Esophagus squamous epithelium (tissue), 5 donors: Measurements from ENCODE around the gene RASIP1. TPM values are rescaled to one million over a fixed set of nuclear protein-coding genes. Genes with fewer than 3 reads are reported as not detected.
"Not testable (repeated sequence)": the region's sequence is repeated elsewhere in the genome, so short reads cannot be mapped to it uniquely, and the experiment has no call there.

Source experiments
- DNase-seq: peaks from one replicate; lab custom pipeline; 2025; lab: John Stamatoyannopoulos, UW
- H3K27ac ChIP-seq, 4 donors: fragments of 200-600 bp; sonication (generic); one replicate each; pipeline ENCODE4 v1.5.1; 2016 to 2019; ENCODE audit warnings: mild to moderate bottlenecking in 1 of 4
- H3K27me3 ChIP-seq, 4 donors: fragments of 200-600 bp; sonication (generic); 1 replicate in 3 of 4; 2 replicates in 1 of 4; pipeline versions ENCODE4 v1.5.1 to v1.6.0; 2017 to 2021; ENCODE audit warnings: antibody characterized with exemption in 1 of 4
- H3K36me3 ChIP-seq, 3 donors: fragments of 200-600 bp; sonication (generic); one replicate each; pipeline ENCODE4 v1.5.1; 2016 to 2019
- H3K4me1 ChIP-seq, 3 donors: fragments of 200-600 bp; sonication (generic); one replicate each; pipeline ENCODE4 v1.5.1; 2017 to 2019
- H3K4me3 ChIP-seq, 4 donors: fragments of 200-600 bp; sonication (generic); 1 replicate in 3 of 4; 2 replicates in 1 of 4; pipeline ENCODE4 v1.5.1; 2016 to 2019; ENCODE audit warnings: mild to moderate bottlenecking in 2 of 4, moderate library complexity in 1 of 4
- H3K9me3 ChIP-seq, 3 donors: fragments of 200-600 bp; sonication (generic); one replicate each; pipeline ENCODE4 v1.5.1; 2016 to 2019
- POLR2A ChIP-seq, 4 donors: fragments of 450-650 bp; IDR thresholded peaks; one replicate each; pipeline ENCODE4 v1.6.1; 2017; ENCODE audit warnings: antibody characterized with exemption in 4 of 4, mild to moderate bottlenecking in 4 of 4, moderate library complexity in 3 of 4
- WGBS, 2 donors: methylation state at CpG; one replicate each; pipeline ENCODE4 v1.1.5; 2018; 5-methylcytosine and 5-hydroxymethylcytosine counted together
- intact Hi-C: fragments of 100-400 bp; cut with DNase I; formaldehyde crosslinking; loops from one replicate; pipeline ENCODE4 v1.15.0; 2022
- total RNA-seq, 4 donors: library from RNA; depleted of rRNA; stranded (reverse); fragments of >200 nt; gene quantifications; one replicate each; pipeline ENCODE4 v1.1.0, GENCODE V29; 2016
- TF ChIP-seq, protein P1 (sequence below), 6 experiments: fragments of 450-650 bp in 4 of 6; fragments of 200-600 bp in 2 of 6; sonication (generic) in 2 of 6; IDR thresholded peaks; one replicate each; pipeline ENCODE4 v1.5.1; 2016 to 2019; ENCODE audit warnings: antibody characterized with exemption in 6 of 6, mild to moderate bottlenecking in 4 of 6, moderate library complexity in 4 of 6
- donor health status: DM: yes; HTN: yes; CAD: no.

Gene RASIP1
- 1 to 10 TPM; 4.0 to 9.6 (median 6.5) TPM for total RNA-seq

DNA sequence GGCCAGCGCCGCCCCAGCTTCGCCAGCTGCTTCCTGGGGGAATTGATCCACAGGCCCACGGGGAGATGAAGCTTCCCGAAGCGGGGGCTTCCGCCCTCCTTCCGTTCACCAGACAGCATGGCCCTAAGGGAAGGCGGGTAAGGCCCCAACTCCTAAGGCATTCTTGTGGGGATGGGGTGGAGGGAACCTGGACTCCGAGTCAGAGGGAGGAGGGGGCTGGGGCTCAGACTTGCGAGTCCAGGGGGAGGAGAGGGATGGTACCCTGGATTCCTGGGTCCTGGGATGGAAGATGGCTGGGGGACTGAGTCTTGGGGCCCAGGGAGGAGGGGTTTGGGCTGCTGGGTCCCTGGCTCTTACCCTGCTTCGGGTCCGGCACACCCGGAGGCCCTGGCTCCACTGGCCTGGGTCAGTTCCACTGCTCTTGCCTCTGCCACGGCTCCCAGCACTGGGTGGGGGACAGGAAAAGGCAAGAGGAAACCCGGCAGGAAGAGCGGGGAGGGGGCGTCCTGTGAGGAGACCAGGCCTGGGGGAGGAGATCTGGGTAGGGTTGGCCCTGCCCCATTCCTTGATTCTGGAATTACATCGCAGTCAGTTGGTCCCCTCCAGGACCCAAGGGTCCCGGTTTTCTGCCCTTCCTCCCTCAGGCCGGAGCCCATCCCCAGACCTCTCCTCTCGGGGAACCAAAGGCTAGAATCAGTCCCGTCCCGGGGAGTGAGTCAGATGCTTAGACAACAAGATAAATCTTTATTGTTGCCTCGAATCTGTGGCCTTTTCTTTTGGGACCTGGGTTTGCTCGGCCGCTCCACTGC lies at the start of gene RASIP1:
Gene RASIP1 (minus strand): TSS at position 447 of the 809 bp plus-strand sequence. CDS start 328 bp downstream, at position 119.
- WGBS, 2 donors, result 58 to 68% methylated on average over 11 of the region's 27 CpGs
- Histone ChIP-seq H3K4me1 (peaks cover 22 to 50% (median 31%) of the 10 kb centered on the region in 3 donors), H3K4me3 (peak within 1 kb of the TSS; percentile 45 to 78 (median 58)), H3K27me3 (peaks cover 0 to under 1% (median 0%) of the 10 kb centered on the region in 4 donors), H3K27ac (peak within 1 kb of the TSS; percentile 78 to 87 (median 82)), H3K36me3 (no peaks in the 10 kb centered on the region), H3K9me3 (no peaks in the 10 kb centered on the region)
- intact Hi-C loops, result no loop called here
- TF ChIP-seq POLR2A (IDR thresholded peaks at IDR 0.05), result peak in 2 of 4 donors; percentile 33 to 50
- TF ChIP-seq, protein P1, sequence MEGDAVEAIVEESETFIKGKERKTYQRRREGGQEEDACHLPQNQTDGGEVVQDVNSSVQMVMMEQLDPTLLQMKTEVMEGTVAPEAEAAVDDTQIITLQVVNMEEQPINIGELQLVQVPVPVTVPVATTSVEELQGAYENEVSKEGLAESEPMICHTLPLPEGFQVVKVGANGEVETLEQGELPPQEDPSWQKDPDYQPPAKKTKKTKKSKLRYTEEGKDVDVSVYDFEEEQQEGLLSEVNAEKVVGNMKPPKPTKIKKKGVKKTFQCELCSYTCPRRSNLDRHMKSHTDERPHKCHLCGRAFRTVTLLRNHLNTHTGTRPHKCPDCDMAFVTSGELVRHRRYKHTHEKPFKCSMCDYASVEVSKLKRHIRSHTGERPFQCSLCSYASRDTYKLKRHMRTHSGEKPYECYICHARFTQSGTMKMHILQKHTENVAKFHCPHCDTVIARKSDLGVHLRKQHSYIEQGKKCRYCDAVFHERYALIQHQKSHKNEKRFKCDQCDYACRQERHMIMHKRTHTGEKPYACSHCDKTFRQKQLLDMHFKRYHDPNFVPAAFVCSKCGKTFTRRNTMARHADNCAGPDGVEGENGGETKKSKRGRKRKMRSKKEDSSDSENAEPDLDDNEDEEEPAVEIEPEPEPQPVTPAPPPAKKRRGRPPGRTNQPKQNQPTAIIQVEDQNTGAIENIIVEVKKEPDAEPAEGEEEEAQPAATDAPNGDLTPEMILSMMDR (IDR thresholded peaks at IDR 0.05), result no peak
- DNase-seq, result no peak

GRCh38 chr19:48787331-48787730 lies 46.9 kb upstream of the RASIP1 start:
- Histone ChIP-seq H3K27ac (peak overlapping the region; percentile 16 to 82 (median 78)), H3K4me1 (peaks cover 0 to 22% (median 0%) of the 10 kb centered on the region in 3 donors)
- DNase-seq, H3K9me3 ChIP-seq, H3K4me3 ChIP-seq, H3K36me3 ChIP-seq, H3K27me3 ChIP-seq, intact Hi-C loops: not testable (repeated sequence)
- 37 to 65% methylated on average over 6 to 9 of the region's 9 CpGs for WGBS, 2 donors

GRCh38 chr19:48786422-48786821 lies 46.0 kb upstream of the RASIP1 start:
- intact Hi-C loops, H3K36me3 ChIP-seq, DNase-seq, H3K27me3 ChIP-seq, H3K4me3 ChIP-seq, H3K27ac ChIP-seq, H3K9me3 ChIP-seq: not testable (repeated sequence)
- WGBS, 2 donors, result 88 to 95% methylated on average over 7 of the region's 7 CpGs
- peaks cover 0 to 30% (median 4%) of the 10 kb centered on the region in 3 donors for H3K4me1 ChIP-seq

GRCh38 chr19:48784527-48784926 lies 44.1 kb upstream of the RASIP1 start:
- intact Hi-C loops, result no loop called here
- Histone ChIP-seq H3K4me3 (no peak overlapping the region), H3K9me3 (no peaks in the 10 kb centered on the region), H3K27ac (no peak overlapping the region), H3K27me3 (no peaks in the 10 kb centered on the region), H3K4me1 (peaks cover 5 to 40% (median 7%) of the 10 kb centered on the region in 3 donors), H3K36me3 (no peaks in the 10 kb centered on the region)
- 54 to 70% methylated on average over 5 of the region's 5 CpGs for WGBS, 2 donors
- no peak for TF ChIP-seq POLR2A (IDR thresholded peaks at IDR 0.05)
- TF ChIP-seq, protein P1 (IDR thresholded peaks at IDR 0.05), result peak in 1 of 6 experiments; percentile 20
- no peak for DNase-seq

DNA sequence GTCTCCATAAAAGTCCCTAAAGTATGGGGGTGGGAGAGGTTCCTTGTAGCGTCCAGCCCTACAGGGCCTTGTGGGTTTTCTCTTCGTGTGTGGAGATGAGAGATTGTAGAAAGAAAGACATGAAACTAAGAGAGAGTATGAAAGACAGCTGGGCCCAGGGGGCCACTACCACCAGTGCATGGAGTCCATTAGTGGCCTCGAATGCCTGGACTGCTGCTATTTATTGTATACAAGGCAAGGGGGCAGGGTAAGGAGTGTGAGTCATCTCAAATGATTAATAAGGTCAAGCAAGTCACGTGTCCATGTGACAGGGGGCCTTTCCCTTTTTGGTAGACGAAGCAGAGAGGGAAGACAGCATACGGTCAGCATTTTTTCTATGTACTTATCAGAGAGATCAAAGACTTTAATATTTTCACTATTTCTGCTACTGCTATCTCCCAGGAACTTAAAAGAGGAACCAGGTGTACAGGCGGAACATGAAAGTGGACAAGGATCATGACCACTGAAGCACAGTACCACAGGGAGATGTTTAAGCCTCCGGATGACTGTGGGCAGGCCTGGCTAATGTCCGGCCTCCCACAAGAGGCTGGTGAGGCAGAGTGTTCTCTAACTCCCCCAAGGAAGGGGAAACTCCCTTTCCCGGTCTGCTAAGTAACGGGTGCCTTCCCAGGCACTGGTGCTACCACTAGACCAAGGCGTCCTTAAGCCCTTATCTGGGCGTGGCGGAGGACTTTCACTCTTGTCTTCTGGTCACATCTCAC lies 40.4 kb upstream of the RASIP1 start:
- Histone ChIP-seq H3K9me3 (no peaks in the 10 kb centered on the region), H3K36me3 (no peaks in the 10 kb centered on the region), H3K4me3 (no peak overlapping the region), H3K4me1 (peaks cover 5 to 26% (median 7%) of the 10 kb centered on the region in 3 donors), H3K27ac (peak overlapping the region in 3 of 4 donors; percentile 60 to 70 (median 63)), H3K27me3 (no peaks in the 10 kb centered on the region)
- WGBS, 2 donors, result 52 to 62% methylated on average over 14 of the region's 14 CpGs
- TF ChIP-seq, protein P1 (IDR thresholded peaks at IDR 0.05), result no peak
- no peak for TF ChIP-seq POLR2A (IDR thresholded peaks at IDR 0.05)
- no peak for DNase-seq
- intact Hi-C loops, result no loop called here
